Muscle of leg (tissue), 11 donors: ENCODE measurements around the gene ICE1. TPM values are rescaled to one million over a fixed set of nuclear protein-coding genes. Genes with fewer than 3 reads are reported as not detected.
"Not testable (repeated sequence)": the region's sequence is repeated elsewhere in the genome, so short reads cannot be mapped to it uniquely, and the experiment has no call there.

Experiments
- DNase-seq: peaks from one replicate; pipeline ENCODE4 v3.0.0; 2013
- H3K27ac ChIP-seq: one replicate; pipeline ENCODE4 v1.5.1; 2013; ENCODE audit warnings: mild to moderate bottlenecking, low read length, control low read depth
- H3K27me3 ChIP-seq: one replicate; pipeline ENCODE4 v1.6.1; 2013; ENCODE audit warnings: low read length; ENCODE audit not compliant: control insufficient read depth, insufficient read depth
- H3K36me3 ChIP-seq: one replicate; pipeline ENCODE4 v1.6.1; 2013; ENCODE audit warnings: low read length; ENCODE audit not compliant: control insufficient read depth, insufficient read depth
- H3K4me1 ChIP-seq: one replicate; pipeline ENCODE4 v1.6.1; 2013; ENCODE audit warnings: low read length; ENCODE audit not compliant: control insufficient read depth, insufficient read depth
- H3K4me3 ChIP-seq: one replicate; pipeline ENCODE4 v1.5.1; 2013; ENCODE audit warnings: low read length, control low read depth
- H3K9me3 ChIP-seq: replicated peaks from 2 replicates; pipeline ENCODE4 v1.6.1; 2013; ENCODE audit warnings: low read depth, low read length; ENCODE audit not compliant: control insufficient read depth
- WGBS: methylation state at CpG from one replicate; pipeline ENCODE4 v1.1.5; 2013; ENCODE audit warnings: missing lambda C conversion rate; ENCODE audit not compliant: insufficient coverage; 5-methylcytosine and 5-hydroxymethylcytosine counted together
- polyA plus RNA-seq, 8 donors: library from polyadenylated mRNA; unstranded; fragments of 120-200 nt; gene quantifications; one replicate each; pipeline versions ENCODE4 v1.2.1 to v1.2.3, GENCODE V29; 2013; ENCODE audit warnings: inconsistent platforms in 1 of 8, low replicate concordance in 1 of 8; ENCODE audit not compliant: insufficient read length in 8 of 8, insufficient read depth in 1 of 8
- total RNA-seq: library from RNA; stranded (reverse); fragments of 120-200 nt; gene quantifications from one replicate; pipeline ENCODE4 v1.2.4, GENCODE V29; 2013

Gene ICE1
- total and polyA plus RNA-seq, 9 donors, result 14.9 to 29.6 (median 26.5) TPM

- Histone ChIP-seq H3K27ac (no peak overlapping the region), H3K4me1 (no peaks in the 10 kb centered on the region), H3K9me3 (peaks cover 5% of the 10 kb centered on the region), H3K36me3 (no peaks in the 10 kb centered on the region), H3K27me3 (peaks cover 2% of the 10 kb centered on the region), H3K4me3 (no peak overlapping the region)
- no peak for DNase-seq
These were observed 81.8 kb downstream of the ICE1 start for GRCh38 chr5:5504325-5504724.

- no peak overlapping the region for H3K27ac ChIP-seq
- no peaks in the 10 kb centered on the region for H3K4me1 ChIP-seq
- no peak overlapping the region for H3K4me3 ChIP-seq
- no peaks in the 10 kb centered on the region for H3K36me3 ChIP-seq
- WGBS, result no CpG with 5 or more reads among the region's 3 CpGs
- peaks cover 5% of the 10 kb centered on the region for H3K9me3 ChIP-seq
- no peaks in the 10 kb centered on the region for H3K27me3 ChIP-seq
- no peak for DNase-seq
These were observed 83.3 kb downstream of the ICE1 start for GRCh38 chr5:5505815-5506214.

GRCh38 chr5:5508391-5508790 lies 85.9 kb downstream of the ICE1 start:
- H3K4me1 ChIP-seq, result no peaks in the 10 kb centered on the region
- no peak overlapping the region for H3K4me3 ChIP-seq
- peaks cover 5% of the 10 kb centered on the region for H3K9me3 ChIP-seq
- H3K36me3 ChIP-seq, result no peaks in the 10 kb centered on the region
- no peak for DNase-seq
- WGBS, result 86% methylated on average over 2 of the region's 2 CpGs
- no peaks in the 10 kb centered on the region for H3K27me3 ChIP-seq
- no peak overlapping the region for H3K27ac ChIP-seq

- no peak overlapping the region for H3K4me3 ChIP-seq
- no peaks in the 10 kb centered on the region for H3K4me1 ChIP-seq
- H3K27ac ChIP-seq, result no peak overlapping the region
- DNase-seq, result no peak
- no peaks in the 10 kb centered on the region for H3K9me3 ChIP-seq
- no peaks in the 10 kb centered on the region for H3K36me3 ChIP-seq
- no peaks in the 10 kb centered on the region for H3K27me3 ChIP-seq
- 80% methylated on average over 5 of the region's 11 CpGs for WGBS
These were observed 89.5 kb downstream of the ICE1 start for GRCh38 chr5:5511904-5512416.

GRCh38 chr5:5512543-5512942 lies 90.1 kb downstream of the ICE1 start:
- no peaks in the 10 kb centered on the region for H3K9me3 ChIP-seq
- H3K4me3 ChIP-seq, result no peak overlapping the region
- no peaks in the 10 kb centered on the region for H3K27me3 ChIP-seq
- H3K4me1 ChIP-seq, result no peaks in the 10 kb centered on the region
- WGBS, result no CpG with 5 or more reads among the region's 4 CpGs
- H3K27ac ChIP-seq, result no peak overlapping the region
- DNase-seq, result no peak
- no peaks in the 10 kb centered on the region for H3K36me3 ChIP-seq

GRCh38 chr5:5520622-5521021 lies 98.1 kb downstream of the ICE1 start:
- not testable (repeated sequence) for H3K27ac ChIP-seq, DNase-seq, H3K4me1 ChIP-seq, H3K27me3 ChIP-seq, H3K36me3 ChIP-seq, H3K4me3 ChIP-seq, H3K9me3 ChIP-seq
- WGBS, result 86% methylated on average over 1 of the region's 4 CpGs

GRCh38 chr5:5521029-5521428 lies 98.6 kb downstream of the ICE1 start:
- Histone ChIP-seq H3K4me1 (no peaks in the 10 kb centered on the region), H3K36me3 (no peaks in the 10 kb centered on the region), H3K4me3 (no peak overlapping the region), H3K9me3 (no peaks in the 10 kb centered on the region), H3K27me3 (no peaks in the 10 kb centered on the region), H3K27ac (no peak overlapping the region)
- no CpG with 5 or more reads among the region's 8 CpGs for WGBS
- no peak for DNase-seq

GRCh38 chr5:5521478-5521877 lies 99.0 kb downstream of the ICE1 start:
- Histone ChIP-seq H3K4me1 (no peaks in the 10 kb centered on the region), H3K9me3 (no peaks in the 10 kb centered on the region), H3K27me3 (no peaks in the 10 kb centered on the region), H3K27ac (no peak overlapping the region), H3K4me3 (no peak overlapping the region), H3K36me3 (no peaks in the 10 kb centered on the region)
- no peak for DNase-seq
- WGBS, result no CpG with 5 or more reads among the region's 2 CpGs

GRCh38 chr5:5522336-5522735 lies 99.9 kb downstream of the ICE1 start:
- Histone ChIP-seq H3K9me3 (no peaks in the 10 kb centered on the region), H3K27ac (no peak overlapping the region), H3K27me3 (no peaks in the 10 kb centered on the region), H3K4me3 (no peak overlapping the region), H3K36me3 (no peaks in the 10 kb centered on the region), H3K4me1 (no peaks in the 10 kb centered on the region)
- WGBS, result no CpG with 5 or more reads among the region's 2 CpGs
- no peak for DNase-seq

- Histone ChIP-seq H3K27ac (no peak overlapping the region), H3K36me3 (no peaks in the 10 kb centered on the region), H3K4me3 (no peak overlapping the region), H3K4me1 (no peaks in the 10 kb centered on the region), H3K9me3 (no peaks in the 10 kb centered on the region), H3K27me3 (no peaks in the 10 kb centered on the region)
- DNase-seq, result no peak
- WGBS, result 89% methylated on average over 5 of the region's 6 CpGs
These were observed 100.6 kb downstream of the ICE1 start for GRCh38 chr5:5523066-5523505.

GRCh38 chr5:5524327-5524726 lies 101.8 kb downstream of the ICE1 start:
- DNase-seq, result no peak
- Histone ChIP-seq H3K4me1 (no peaks in the 10 kb centered on the region), H3K27ac (no peak overlapping the region), H3K27me3 (no peaks in the 10 kb centered on the region), H3K4me3 (no peak overlapping the region), H3K9me3 (no peaks in the 10 kb centered on the region), H3K36me3 (no peaks in the 10 kb centered on the region)
- WGBS, result 84% methylated on average over 3 of the region's 3 CpGs
